K562 (cell line): ENCODE measurements around the gene PLCB3. TPM values are rescaled to one million over a fixed set of nuclear protein-coding genes. Genes with fewer than 3 reads are reported as not detected.

Experiments used
- CEBPG ChIP-seq, 3 experiments: fragments of 200-800 bp in 1 of 3; sonication (Bioruptor generic) in 1 of 3; sonication (generic) in 1 of 3; formaldehyde crosslinking in 1 of 3; IDR thresholded peaks in 2 of 3; conservative IDR thresholded peaks in 1 of 3; 2 replicates each; pipeline versions ENCODE4 v1.6.1 to v1.8.0; 2016 to 2022; ENCODE audit warnings: missing compliant biosample characterization in 2 of 3, missing genetic modification characterization in 2 of 3, mild to moderate bottlenecking in 1 of 3, missing genetic modification reagents in 1 of 3
- ELF2 ChIP-seq: fragments of 250-450 bp; sonication (Bioruptor Pico); IDR thresholded peaks from 2 replicates; pipeline ENCODE4 v1.5.0; 2021; ENCODE audit warnings: mild to moderate bottlenecking
- ELK3 ChIP-seq: fragments of 450-650 bp; formaldehyde crosslinking; IDR thresholded peaks from 2 replicates; pipeline ENCODE4 v1.4.0; 2020; ENCODE audit warnings: mild to moderate bottlenecking
- MCM7 ChIP-seq, 2 experiments: fragments of 450-650 bp; IDR thresholded peaks; 2 replicates each; pipeline ENCODE4 v1.6.1; 2016 to 2018
- MNT ChIP-seq, 2 experiments: fragments of 450-650 bp; conservative IDR thresholded peaks; 2 replicates each; pipeline ENCODE4 v1.6.1; 2017; ENCODE audit warnings: mild to moderate bottlenecking in 2 of 2, moderate library complexity in 2 of 2
- MYBL2 ChIP-seq, 2 experiments: fragments of 450-650 bp in 1 of 2; sonication (generic) in 1 of 2; formaldehyde crosslinking in 1 of 2; IDR thresholded peaks; 2 replicates each; pipeline versions ENCODE4 v1.6.1 to v1.8.1; 2017 to 2022; ENCODE audit warnings: borderline replicate concordance in 1 of 2, inconsistent platforms in 1 of 2, low read depth in 1 of 2, mild to moderate bottlenecking in 1 of 2, missing genetic modification reagents in 1 of 2, moderate library complexity in 1 of 2
- PHB ChIP-seq: fragments of 250-450 bp; sonication (Bioruptor Pico); IDR thresholded peaks from 2 replicates; pipeline ENCODE4 v1.5.0; 2021
- TAF9B ChIP-seq: fragments of 450-650 bp; IDR thresholded peaks from 2 replicates; pipeline ENCODE4 v1.6.1; 2018; ENCODE audit warnings: mild to moderate bottlenecking; ENCODE audit not compliant: partially characterized antibody
- TBL1XR1 ChIP-seq, 2 experiments: IDR thresholded peaks; 2 replicates each; pipeline ENCODE4 v1.6.1; 2012; ENCODE audit warnings: improper control_type of control experiment in 2 of 2, low read length in 2 of 2, mild to moderate bottlenecking in 1 of 2
- ZNF124 ChIP-seq: sonication (generic); formaldehyde crosslinking; IDR thresholded peaks from 2 replicates; pipeline ENCODE4 v1.8.1; 2022; ENCODE audit warnings: missing genetic modification reagents
- ZNF24 ChIP-seq: fragments of 450-650 bp; IDR thresholded peaks from 2 replicates; pipeline ENCODE4 v1.6.1; 2016
- ZNF444 ChIP-seq: fragments of 250-450 bp; sonication (Bioruptor Pico); IDR thresholded peaks from 2 replicates; pipeline ENCODE4 v1.4.0; 2020; ENCODE audit warnings: mild to moderate bottlenecking, moderate library complexity
- ZNF639 ChIP-seq, 2 experiments: fragments of 200-800 bp in 1 of 2; sonication (Bioruptor generic) in 1 of 2; sonication (generic) in 1 of 2; formaldehyde crosslinking in 1 of 2; IDR thresholded peaks in 1 of 2; conservative IDR thresholded peaks in 1 of 2; 2 replicates each; pipeline versions ENCODE4 v1.5.0 to v1.6.1; 2016 to 2020; ENCODE audit warnings: missing compliant biosample characterization in 1 of 2, missing genetic modification characterization in 1 of 2, missing genetic modification reagents in 1 of 2
- polyA plus RNA-seq, 8 experiments: library from polyadenylated mRNA; depleted of rRNA in 4 of 8; stranded (reverse) in 5 of 8; unstranded in 3 of 8; fragments of >200 nt; fragmentation: Nextera tagmentation in 2 of 8; fragmentation: Illumina TruSeq in 1 of 8; extraction: Ambion mirVana in 2 of 8; extraction: Trizol in 1 of 8; gene quantifications; 2 replicates each; pipeline versions ENCODE4 v1.2.1 to v1.2.3, GENCODE V29; 2011 to 2014; ENCODE audit warnings: inconsistent platforms in 1 of 8, missing spikeins in 1 of 8
- total RNA-seq, 7 experiments: library from RNA; depleted of rRNA in 6 of 7; stranded (reverse); fragments of >200 nt in 6 of 7; fragmentation: Illumina TruSeq in 2 of 7; extraction: Trizol in 2 of 7; gene quantifications; 2 replicates each; pipeline versions ENCODE4 v1.2.1 to v1.2.3, GENCODE V29; 2011 to 2021; ENCODE audit warnings: low replicate concordance in 1 of 7
- TF ChIP-seq, protein P1 (sequence below), 2 experiments: fragments of 450-650 bp in 1 of 2; IDR thresholded peaks; 2 replicates each; pipeline ENCODE4 v1.6.1; 2011 to 2017; ENCODE audit warnings: low read depth in 2 of 2, antibody characterized with exemption in 1 of 2, borderline replicate concordance in 1 of 2, low read length in 1 of 2, mild to moderate bottlenecking in 1 of 2, mixed read lengths in 1 of 2; ENCODE audit not compliant: control insufficient read depth in 1 of 2

The PLCB3 gene
- total and polyA plus RNA-seq, 9 of the 15 experiments (the other 6 are each of a cell fraction or from before 2014, with no cell fraction given) = 0.31 to 44.8 (median 14.6) TPM

GRCh38 chr11:64269540-64270220 lies 18.4 kb downstream of the PLCB3 start (continued):
- TF ChIP-seq TBL1XR1 (IDR thresholded peaks at IDR 0.05; ENCODE audit: low read length in 2 of 2) = peak in 1 of 2 experiments; percentile 52; a peak in 1 of 4 replicates
- peak in 1 of 2 experiments; percentile 83; a peak in 2 of 4 replicates for TF ChIP-seq MNT (conservative IDR thresholded peaks at IDR 0.05)
- TF ChIP-seq ELK3 (CRISPR knock-in tag) = no peak
- no peak; the same call in 1 of the 2 replicates for TF ChIP-seq ZNF444 (CRISPR knock-in tag)
- TF ChIP-seq CEBPG (CRISPR knock-in tag; IDR thresholded peaks at IDR 0.05) = peak; percentile 93
- peak; percentile 96 to 97 for TF ChIP-seq CEBPG (tag; conservative IDR thresholded peaks at IDR 0.05 in 1 of 2, IDR thresholded peaks at IDR 0.05 in 1 of 2)
- TF ChIP-seq PHB (CRISPR knock-in tag) = peak; percentile 78
- peak; percentile 100 for TF ChIP-seq ELF2
- TF ChIP-seq MCM7 (IDR thresholded peaks at IDR 0.05) = no peak
- TF ChIP-seq ZNF24 = no peak
- no peak for TF ChIP-seq MYBL2 (IDR thresholded peaks at IDR 0.05; ENCODE audit: low read depth)
- TF ChIP-seq MYBL2 (CRISPR knock-in tag; IDR thresholded peaks at IDR 0.05; ENCODE audit: borderline replicate concordance) = no peak
- TF ChIP-seq TAF9B = no peak
- no peak for TF ChIP-seq ZNF124 (CRISPR knock-in tag)
- no peak for TF ChIP-seq ZNF639 (CRISPR knock-in tag; conservative IDR thresholded peaks at IDR 0.05 in 1 of 2, IDR thresholded peaks at IDR 0.05 in 1 of 2)
- TF ChIP-seq, protein P1, sequence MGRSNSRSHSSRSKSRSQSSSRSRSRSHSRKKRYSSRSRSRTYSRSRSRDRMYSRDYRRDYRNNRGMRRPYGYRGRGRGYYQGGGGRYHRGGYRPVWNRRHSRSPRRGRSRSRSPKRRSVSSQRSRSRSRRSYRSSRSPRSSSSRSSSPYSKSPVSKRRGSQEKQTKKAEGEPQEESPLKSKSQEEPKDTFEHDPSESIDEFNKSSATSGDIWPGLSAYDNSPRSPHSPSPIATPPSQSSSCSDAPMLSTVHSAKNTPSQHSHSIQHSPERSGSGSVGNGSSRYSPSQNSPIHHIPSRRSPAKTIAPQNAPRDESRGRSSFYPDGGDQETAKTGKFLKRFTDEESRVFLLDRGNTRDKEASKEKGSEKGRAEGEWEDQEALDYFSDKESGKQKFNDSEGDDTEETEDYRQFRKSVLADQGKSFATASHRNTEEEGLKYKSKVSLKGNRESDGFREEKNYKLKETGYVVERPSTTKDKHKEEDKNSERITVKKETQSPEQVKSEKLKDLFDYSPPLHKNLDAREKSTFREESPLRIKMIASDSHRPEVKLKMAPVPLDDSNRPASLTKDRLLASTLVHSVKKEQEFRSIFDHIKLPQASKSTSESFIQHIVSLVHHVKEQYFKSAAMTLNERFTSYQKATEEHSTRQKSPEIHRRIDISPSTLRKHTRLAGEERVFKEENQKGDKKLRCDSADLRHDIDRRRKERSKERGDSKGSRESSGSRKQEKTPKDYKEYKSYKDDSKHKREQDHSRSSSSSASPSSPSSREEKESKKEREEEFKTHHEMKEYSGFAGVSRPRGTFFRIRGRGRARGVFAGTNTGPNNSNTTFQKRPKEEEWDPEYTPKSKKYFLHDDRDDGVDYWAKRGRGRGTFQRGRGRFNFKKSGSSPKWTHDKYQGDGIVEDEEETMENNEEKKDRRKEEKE (IDR thresholded peaks at IDR 0.05; ENCODE audit: borderline replicate concordance in 1 of 2, control insufficient read depth in 1 of 2, low read depth in 2 of 2, low read length in 1 of 2) = peak in 1 of 2 experiments; percentile 78; a peak in 2 of 4 replicates
